Measurements from ENCODE around the gene VPS35L.

DNA sequence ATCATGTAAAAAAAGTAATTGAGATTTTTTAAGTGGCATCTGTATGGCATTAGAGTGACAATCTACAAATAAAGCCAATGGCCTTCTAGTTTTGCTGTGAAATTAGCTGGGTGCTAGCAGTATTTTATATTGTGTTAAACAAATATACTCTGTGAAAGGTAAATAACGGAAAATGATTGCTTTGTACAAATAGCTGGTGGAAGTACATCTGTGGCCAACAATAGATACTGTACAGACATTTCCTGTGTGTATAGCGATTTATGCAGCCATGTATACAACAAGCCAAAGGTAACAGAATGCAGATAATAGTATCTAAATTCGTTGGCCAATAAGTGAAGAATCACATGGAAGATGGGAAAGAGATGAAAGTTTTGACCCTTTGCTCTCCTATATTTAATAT, 189.2 kb downstream of the VPS35L start:
- TF ChIP-seq CHD2 (IDR thresholded peaks at IDR 0.05; ENCODE audit: borderline replicate concordance, low read depth, low read length) (no peak), IRF3 (IDR thresholded peaks at IDR 0.05) (no peak), POLR2A (IDR thresholded peaks at IDR 0.05; ENCODE audit: low read depth, low read length) (no peak), ZNF687 (IDR thresholded peaks at IDR 0.05) (no peak), TAF1 (IDR thresholded peaks at IDR 0.05; ENCODE audit: borderline replicate concordance, low read depth, low read length) (no peak), ZNF274 (IDR thresholded peaks at IDR 0.05; ENCODE audit: insufficient read depth, insufficient read length) (no peak), MEF2A (IDR thresholded peaks at IDR 0.05; ENCODE audit: insufficient read depth, low read depth, low read length) (no peak), CREB1 (IDR thresholded peaks at IDR 0.05; ENCODE audit: low read depth) (no peak), BRCA1 (IDR thresholded peaks at IDR 0.05; ENCODE audit: low read depth, low read length) (no peak), RAD21 (IDR thresholded peaks at IDR 0.05; ENCODE audit: insufficient read depth, low read depth, low read length) (no peak)
- TF ChIP-seq, protein P1, sequence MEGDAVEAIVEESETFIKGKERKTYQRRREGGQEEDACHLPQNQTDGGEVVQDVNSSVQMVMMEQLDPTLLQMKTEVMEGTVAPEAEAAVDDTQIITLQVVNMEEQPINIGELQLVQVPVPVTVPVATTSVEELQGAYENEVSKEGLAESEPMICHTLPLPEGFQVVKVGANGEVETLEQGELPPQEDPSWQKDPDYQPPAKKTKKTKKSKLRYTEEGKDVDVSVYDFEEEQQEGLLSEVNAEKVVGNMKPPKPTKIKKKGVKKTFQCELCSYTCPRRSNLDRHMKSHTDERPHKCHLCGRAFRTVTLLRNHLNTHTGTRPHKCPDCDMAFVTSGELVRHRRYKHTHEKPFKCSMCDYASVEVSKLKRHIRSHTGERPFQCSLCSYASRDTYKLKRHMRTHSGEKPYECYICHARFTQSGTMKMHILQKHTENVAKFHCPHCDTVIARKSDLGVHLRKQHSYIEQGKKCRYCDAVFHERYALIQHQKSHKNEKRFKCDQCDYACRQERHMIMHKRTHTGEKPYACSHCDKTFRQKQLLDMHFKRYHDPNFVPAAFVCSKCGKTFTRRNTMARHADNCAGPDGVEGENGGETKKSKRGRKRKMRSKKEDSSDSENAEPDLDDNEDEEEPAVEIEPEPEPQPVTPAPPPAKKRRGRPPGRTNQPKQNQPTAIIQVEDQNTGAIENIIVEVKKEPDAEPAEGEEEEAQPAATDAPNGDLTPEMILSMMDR (IDR thresholded peaks at IDR 0.05 in 2 of 3, conservative IDR thresholded peaks at IDR 0.05 in 1 of 3; ENCODE audit: control insufficient read depth in 2 of 3, extremely low read depth in 1 of 3, insufficient read depth in 1 of 3, low read depth in 3 of 3, low read length in 3 of 3): no peak
